HPDE6-E6E7 (cell line): Measurements from ENCODE around the gene PIGQ.
"Not testable (repeated sequence)": the region's sequence is repeated elsewhere in the genome, so short reads cannot be mapped to it uniquely, and the experiment has no call there.

ENCODE experiments used
- DNase-seq: peaks from one replicate; pipeline ENCODE4 v3.0.0; 2011; ENCODE audit warnings: missing footprints; ENCODE audit errors: extremely low spot score

Gene PIGQ

DNA sequence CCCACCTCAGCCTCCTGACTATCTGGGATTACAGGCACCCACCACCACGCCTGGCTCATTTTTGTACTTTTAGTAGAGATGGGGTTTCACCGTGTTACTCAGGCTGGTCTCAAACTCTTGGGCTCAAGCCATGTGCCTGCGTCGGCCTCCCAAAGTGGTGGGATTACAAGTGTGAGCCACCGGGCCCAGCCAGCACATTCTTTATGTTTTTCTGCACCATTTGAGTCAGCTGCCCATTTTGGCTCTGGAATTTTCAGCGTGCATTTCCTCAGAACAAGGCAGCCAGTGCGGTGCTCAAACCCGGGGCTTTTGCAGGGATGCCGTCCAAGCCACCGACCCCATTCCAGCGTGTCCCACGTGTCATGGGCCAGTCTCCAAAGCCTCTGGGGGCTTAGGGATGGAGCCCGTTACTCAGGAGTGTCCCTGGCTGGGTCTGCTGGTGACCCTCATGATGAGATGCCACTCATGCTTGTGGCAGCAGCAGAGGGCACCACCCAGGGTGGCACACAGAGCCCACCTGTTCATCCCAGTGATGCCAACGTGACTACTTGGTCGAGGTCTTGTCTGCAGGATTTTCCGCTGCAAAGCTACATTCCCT, 16.4 kb downstream of the PIGQ start:
- DNase-seq, result no peak

DNA sequence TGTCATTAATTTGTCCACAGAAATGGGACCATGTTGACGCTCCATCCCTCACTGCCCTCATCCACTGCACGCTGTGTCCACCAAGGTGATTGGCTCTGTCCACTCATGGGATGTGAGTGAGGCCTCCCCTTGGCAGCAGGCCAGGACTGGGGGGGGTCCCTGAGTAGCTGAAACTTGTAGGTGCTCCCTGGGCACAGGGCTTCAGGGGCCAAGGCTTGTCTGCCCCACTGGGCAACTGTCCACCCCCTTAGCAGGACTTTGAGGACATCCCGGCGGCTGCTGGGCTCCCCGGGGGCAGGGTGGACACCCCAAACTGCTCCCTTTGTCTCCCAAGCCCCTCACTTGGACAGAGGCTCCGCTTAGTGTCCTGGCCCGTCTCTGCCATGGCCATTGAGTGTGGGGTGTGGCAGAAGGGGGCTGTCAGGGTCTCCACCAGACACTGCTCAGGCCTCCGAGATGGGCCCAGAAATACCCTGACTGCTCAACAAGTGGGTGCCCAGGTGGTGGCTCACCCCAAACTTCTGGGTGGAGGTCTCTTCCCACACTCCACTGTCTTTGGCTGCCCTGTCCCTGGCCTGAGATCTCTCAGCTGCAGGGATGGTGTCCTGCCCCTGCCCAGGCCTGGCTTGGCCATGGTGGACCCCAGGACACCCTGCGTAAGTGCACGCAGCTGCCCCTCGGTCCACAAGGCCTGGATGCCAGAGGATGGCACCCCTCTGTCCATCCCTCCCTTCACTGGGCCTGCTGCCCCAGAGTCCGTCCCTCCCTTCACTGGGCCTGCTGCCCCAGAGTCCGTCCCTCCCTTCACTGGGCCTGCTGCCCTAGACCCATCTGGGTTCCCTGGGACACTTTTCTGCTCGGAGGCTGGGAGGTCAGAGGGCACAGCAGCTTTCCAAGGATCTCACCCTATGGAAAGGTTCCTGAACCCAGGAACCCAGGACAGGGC, 17.1 kb downstream of the PIGQ start:
- no peak for DNase-seq

DNA sequence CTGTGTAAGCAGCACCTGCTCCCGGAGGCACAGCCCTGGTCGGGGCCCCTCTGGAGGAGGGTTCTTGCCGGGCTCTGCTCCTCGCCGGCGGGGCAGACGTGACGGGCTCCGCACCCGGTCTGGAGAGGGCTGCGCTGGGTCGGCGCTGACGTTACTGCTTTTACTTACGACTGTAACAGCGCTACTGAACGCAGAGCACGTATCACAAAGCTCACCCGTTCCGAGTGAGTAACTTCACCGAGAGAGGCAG, 18.8 kb downstream of the PIGQ start:
- no peak for DNase-seq

DNA sequence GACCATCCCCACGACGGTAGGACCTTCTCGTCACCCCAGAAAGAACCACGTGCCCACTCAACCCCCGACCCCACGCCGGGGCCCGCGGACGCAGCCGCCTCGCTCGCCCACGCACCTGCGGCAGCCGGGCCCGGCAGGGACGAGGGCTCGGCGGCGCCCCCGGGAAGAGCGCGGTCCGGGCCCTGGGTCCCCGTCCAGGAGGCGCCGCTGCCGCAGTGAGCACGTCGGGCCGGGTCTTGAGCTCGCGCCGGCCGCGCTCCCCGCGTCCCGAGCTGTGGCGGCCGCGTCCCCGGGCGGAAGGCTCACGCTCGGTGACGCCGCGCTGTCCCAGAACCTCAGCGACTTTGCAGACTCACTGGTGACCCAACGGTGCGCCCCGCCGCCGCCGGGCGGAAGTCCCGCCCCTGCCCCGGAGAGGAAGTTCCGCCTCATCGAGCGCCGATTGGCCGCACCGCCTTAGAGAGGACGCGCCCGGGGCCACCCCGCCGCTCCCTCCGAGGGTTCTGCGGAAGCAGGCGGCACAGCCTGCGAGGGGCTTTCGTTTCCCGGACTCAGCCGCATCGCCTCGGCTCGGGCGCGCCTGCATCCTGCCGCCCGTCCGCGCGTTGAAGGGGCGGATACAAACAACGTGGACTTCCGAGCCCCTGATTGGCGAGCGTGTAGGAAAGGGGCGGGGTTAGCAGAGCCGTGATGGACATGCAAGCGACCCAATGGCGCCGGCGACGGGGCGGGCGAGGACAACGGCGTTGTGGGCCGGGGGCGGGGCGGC, 19.3 kb downstream of the PIGQ start:
- DNase-seq, result no peak

DNA sequence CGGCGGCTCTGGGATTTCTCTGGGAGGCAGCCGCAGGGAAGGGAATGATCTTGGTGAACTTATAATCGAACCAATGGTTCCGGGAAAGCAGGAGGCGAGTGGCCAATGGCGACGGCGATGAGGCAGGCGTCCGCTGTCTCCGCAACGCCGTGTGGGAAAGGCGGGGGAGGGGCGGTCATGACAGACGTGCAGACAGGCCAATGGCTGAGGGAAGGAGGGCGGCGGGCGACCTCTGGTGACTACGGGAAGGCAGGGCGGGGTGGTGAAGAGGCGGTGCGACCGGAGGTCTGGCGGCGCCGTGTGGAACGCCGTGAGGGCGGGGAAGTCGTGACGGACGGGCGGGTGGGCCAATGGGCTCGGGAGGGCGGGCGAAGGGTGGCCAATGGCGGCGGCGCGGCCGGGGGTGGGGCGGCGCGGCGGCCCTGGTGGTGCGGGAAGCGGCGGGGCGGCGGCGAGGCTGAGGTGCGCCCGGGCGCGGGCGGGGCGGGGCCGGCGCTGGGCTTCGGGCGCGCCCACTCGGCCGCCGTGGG, 20.0 kb downstream of the PIGQ start, which contains the start of gene RAB40C:
TSS of gene RAB40C (plus strand) at position 409 of the 530 bp plus-strand sequence. CDS start 226 bp downstream, outside the sequence.
- DNase-seq, result peak; percentile 86

DNA sequence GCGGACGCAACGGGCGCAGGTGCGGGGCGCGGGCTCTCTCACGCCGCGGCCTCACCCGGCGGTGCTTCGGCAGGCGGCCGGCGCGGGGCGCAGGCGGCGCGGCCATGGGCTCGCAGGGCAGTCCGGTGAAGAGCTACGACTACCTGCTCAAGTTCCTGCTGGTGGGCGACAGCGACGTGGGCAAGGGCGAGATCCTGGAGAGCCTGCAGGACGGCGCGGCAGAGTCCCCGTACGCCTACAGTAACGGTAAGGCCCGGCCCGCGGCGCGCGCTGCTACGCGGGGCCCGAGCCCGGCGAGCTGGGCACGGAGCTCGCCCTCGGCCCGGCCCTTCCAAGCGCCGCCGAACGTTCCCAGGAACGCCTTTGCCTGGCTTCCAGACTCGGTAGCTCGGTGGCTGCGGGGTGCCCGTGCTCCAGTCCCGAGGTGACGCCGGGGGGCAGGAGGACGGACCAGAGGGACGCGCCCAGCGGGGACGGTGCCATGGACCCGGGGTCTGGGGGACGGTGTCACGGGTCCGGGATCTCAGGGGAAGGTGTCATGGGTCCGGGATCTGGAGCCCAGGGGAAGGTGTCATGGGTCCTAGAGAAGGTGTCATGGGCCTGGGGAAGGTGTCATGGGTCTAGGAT, 20.5 kb downstream of the PIGQ start:
- DNase-seq, result no peak

DNA sequence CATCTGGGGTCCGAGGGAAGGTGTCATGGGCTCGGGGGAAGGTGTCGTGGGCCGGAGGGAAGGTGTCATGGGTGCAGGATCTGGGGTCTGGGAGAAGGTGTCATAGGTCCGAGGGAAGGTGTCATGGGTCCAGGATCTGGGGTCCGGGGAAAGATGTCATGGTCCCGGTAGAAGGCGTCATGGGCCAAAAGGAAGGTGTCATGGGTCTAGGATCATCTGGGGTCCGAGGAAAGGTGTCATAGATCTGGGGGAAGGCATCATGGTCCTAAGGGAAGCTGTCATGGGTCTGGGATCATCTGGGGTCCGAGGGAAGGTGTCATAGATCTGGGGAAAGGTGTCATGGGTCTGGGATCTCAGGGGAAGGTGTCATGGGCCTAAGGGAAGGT, 21.0 kb downstream of the PIGQ start:
- DNase-seq, result no peak

DNA sequence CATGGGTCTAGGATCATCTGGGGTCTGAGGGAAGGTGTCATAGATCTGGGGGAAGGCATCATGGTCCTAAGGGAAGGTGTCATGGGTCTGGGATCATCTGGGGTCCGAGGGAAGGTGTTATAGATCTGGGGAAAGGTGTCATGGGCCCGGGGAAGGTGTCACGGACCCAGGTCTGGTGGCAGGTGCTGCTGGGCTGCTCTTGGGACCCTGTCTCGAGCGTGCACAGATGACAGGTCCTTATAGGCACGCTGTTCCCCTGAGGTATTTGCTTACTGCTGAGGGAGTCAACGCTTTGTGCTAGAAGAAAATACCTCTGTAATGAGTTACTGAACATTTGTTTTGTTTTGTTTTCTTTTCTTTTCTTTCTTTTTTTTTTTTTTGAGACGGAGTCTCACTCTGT, 21.5 kb downstream of the PIGQ start:
- DNase-seq, result no peak

DNA sequence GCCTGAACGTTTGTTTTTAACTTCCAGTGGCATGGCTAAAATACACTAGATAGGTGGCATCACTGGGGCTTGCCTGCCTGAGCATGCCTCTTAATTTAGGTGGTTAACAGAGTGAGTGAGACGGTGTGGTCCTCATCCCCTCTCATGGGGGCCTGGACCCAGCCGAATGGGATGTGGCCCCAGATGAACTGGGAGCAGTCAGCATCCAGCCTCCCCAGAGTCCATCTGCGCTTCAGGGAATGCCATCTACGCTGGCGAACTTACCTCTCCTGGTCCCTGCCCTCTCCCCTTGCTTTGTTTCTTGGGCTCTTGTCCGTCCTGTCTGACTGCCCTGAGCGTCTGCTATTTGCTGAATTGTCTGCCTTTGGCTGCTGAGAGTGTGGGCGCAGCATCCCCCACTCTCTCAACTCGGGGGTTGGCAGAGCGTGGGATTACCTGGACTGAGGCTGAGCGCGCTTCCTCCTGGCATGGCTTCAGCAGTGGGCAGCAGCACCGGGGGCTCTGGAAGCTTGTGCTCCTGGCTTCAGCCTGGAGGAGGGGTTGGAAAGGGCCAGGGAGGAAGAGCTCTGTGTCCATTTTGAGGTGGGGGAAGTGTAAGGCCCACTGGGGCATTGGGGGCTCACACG, 22.2 kb downstream of the PIGQ start:
- no peak for DNase-seq

DNA sequence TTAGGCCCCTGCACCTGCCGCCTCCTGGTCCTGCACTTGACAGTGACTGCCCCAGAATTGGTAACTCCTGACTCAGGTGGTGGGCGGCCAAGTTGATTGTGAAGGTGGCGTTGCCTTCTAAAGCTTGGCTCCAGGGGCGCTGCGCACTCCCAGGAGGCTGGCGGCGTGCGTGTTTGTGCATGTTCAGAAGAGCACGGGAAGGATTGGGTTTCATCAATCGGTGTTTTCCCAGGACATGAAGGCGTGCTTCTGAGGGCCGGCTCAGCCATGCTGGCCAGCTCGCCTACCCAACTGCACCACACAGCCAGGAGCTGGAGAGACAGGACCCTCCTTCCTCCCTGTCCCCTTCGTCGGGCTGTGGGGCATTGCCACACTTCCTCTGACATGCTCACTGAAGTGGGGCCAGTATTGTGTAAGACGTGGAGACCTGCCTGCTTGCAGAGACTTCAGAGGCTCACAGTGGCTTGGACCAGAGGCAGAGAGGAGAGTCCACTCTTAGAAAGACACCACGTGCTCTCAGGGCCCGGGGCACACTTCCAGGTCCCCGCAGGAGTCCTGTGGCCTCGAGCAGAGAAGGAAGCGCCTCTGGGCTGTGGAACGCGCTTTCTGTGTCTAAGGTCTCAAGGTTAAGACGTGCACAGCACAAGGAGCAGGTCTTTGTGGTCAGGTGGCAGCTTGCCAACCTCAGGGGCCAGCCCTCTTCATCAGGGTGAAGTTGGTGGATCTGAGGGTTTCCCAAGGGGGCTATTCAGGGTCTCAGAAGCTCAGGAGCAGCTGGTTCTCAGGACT, 22.9 kb downstream of the PIGQ start:
- peak; percentile 87 for DNase-seq

DNA sequence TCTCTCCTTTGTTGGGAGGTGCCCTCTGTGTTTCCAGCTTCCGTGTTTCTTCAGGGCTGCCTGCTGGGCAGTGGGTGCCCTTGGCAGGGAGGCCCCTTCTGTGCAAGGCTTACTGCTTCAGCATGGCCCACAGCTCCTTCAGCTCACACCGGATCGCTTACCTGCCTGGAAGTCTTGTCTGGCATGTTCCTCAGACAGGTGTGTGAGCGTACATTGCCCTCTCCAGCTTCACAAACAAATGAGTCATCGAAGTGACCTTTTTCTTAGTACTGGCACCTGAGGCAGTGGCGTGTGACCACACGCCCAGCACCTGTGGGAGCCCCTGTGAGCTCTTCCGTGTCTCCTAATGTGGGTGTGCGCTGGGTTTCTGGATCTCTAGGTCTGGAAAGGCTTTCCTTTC, 23.6 kb downstream of the PIGQ start:
- peak; percentile 74 for DNase-seq

DNA sequence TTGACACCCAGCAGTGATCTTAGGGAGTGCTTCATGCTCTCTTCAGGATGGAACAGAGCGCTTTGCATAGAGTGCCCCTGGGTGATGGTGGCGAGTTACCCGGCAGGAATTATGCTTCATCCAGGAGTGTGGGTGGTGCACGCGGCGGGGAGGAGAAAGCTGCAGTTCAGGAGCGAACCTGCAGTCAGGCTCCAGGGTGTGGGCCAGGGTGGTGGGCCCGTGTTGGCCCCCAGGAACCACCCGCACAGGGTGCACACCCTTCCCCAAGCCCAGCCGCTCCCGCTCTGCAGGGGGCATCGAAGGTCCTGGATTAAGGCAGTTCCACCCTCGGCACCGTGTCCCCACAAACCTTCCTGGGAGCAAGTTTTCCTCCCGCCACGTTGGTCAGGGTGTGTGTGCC, 24.0 kb downstream of the PIGQ start:
- DNase-seq, result no peak

DNA sequence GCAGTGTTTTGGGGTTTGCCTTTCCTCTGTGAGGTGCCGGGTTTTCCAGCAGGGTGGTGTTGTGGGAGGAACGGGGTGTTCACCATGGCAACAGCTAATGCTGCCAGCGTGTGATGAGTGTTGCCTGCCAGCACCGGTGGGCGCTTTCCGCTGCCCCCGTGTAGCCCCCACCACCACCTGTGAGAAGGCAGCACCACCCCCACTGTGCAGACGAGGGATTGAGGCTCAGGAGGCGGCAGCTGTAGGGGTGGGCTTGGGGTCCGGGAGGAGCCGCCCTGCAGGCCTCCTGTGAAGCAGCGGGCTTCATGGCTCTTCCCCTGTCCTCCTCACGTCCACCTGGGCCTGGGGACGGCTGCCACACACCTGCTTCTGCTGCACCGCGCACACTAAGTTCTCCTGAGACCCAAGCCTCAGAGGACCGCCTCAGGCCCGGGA, 25.3 kb downstream of the PIGQ start:
- DNase-seq, result no peak

DNA sequence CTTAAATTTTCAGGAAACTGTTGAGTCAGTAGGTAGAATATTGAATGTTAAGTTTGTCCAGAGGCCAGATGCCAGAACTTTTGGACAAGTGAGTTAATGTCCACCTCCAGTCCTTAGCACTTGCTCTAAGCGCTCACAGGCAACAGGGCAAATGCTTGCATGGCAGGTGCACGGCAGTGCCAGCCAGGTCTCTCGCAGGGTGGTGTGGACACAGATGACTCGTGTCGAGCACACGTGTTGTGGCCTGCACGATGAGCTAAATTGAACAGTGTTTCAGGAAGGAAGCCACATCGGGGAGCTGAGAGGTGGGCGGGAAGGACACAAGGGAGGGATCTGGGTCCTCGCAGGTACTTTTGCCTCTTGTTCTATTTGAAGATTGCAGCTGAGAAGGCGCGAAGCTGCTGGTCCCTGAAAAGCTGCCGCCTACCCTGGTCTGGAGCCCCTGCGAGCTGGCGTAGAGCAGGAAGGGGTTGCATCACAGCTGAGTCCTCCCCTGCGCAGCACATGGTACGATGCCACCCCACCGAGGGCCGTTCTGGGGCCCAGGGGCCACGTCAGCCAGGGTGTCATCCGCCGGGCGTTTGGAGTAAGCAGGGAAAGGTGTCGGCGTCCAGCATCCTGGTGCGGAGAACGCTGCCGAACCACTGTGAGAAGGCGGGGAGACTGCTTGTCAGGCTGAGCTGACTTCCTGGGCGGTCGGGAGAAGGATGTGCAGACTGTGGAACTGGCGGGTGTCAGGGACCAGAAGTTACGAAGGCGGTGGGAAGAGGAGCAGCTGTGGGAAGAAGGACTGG, 26.4 kb downstream of the PIGQ start:
- DNase-seq, result no peak

DNA sequence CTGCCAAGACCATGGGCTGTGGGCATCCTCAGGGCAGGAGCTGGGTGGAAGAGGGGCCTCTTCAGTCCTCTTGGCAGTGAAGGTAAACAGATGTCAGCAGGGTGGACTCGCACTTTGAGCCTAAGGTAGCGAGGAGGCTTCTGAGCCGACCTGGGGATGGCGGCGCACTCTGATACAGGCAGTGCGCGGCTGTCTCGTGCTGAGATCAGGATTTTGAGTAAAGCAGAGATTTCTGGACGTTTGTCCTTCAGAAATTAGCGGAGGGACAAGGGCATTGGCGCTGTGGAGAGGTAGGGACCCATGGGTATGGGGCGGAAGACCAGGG, 26.9 kb downstream of the PIGQ start:
- DNase-seq, result no peak

DNA sequence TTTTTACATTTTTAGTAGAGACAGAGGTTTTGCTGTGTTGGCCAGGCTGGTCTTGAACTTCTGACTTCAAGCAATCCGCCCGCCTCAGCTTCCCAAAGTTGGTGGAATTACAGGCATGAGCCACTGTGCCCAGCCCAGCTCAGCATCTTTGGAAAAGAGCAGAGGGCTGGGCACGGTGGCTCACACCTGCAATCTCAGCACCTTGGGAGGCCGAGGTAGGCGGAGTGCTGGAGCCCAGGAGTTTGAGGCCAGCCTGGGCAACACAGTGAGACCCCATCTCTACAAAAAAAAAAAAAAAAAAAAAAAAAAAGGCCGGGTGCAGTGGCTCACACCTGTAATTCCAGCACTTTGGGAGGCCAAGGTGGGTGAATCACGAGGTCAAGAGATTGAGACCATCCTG, 27.9 kb downstream of the PIGQ start:
- DNase-seq, result not testable (repeated sequence)

DNA sequence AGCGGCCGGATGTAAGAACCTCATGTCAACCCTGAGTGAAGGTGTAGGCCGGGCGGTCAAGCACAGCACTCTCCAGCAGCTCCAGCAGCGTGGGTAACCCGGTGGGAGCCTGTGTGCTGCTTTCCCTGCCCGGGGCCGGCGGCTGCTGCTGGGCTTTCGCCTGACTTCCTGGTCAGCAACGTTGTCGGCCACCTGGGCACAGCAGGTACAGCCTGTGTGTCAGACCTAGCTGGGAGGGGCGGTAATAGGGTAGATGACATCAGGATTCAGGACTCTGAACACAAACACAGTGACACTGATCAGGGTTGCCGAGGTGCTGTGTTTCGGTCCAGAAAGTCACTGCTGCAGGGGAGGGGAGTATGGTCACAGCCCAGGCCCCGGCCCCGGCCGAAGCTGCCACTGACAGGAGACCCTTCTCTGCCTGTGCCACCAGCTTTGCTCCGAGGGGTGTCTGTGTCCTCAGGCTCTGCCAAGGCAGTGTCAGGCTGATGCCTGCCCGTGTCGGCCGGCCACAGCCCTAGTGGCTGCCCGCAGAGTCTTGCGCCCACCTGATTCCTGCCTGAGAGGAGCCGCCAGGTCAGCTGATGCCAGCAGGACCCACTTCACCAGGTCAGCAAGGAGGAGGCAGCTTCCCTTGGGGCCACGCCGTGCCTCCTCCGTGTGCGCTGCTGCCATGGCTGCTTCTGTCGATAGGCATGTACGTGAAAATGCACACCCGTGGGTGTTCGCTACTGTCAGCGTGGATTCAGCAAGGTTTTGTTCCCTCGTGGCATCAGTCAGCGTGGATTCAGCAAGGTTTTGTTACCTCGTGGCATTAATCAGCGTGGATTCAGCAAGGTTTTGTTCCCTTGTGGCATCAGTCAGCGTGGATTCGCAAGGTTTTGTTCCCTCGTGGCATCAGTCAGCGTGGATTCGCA, 29.3 kb downstream of the PIGQ start:
- DNase-seq, result no peak

DNA sequence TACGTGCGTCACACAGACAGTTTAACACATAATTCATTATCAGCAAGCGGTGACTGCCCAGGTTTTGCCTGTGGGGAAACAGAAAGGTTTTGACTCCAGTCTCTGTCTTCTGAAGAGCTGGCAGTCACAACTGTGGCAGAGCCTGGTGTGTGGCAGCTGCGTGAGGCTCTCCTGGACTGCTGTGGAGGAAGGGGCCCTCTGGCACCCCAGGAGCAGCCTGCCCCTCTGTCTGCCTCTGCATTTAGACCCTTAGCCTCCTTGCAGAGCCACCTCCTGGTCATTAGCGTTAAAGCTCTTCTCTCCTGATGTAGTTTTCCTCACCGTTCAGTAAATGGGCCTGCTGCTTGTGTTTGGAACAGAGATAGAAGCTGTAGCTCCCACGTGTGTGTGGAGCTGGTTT, 31.0 kb downstream of the PIGQ start:
- DNase-seq, result no peak

DNA sequence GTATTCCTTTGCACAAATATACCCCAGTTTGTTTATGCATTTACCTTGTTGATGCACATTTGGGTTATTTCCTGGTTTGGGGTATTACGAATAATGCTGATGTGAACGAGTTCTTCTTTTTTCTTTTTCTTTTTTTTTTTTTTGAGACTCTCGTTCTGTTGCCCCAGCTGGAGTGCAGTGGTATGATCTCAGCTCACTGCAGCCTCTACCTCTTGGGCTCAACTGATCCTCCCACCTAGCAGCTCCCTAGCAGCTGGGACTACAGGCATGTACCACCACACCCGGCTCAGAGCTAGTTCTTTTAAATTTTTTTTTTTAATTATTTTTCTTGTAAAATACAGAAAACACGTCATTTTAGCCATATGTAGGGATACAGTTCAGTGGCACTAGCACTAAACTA, 34.2 kb downstream of the PIGQ start:
- no peak for DNase-seq
